Epidermal melanocyte (primary cell): ENCODE results near the gene XPO4.
A peak's percentile ranks its signal among the peaks of the same experiment; 100 is the strongest.

Experiments used
- DNase-seq: peaks from one replicate; pipeline ENCODE4 v3.0.0; 2011; ENCODE audit warnings: low spot score; ENCODE audit not compliant: insufficient read length

Gene XPO4

GRCh38 chr13:20828539-20829364, 73.8 kb downstream of the XPO4 start:
- peak; percentile 29 for DNase-seq

DNA sequence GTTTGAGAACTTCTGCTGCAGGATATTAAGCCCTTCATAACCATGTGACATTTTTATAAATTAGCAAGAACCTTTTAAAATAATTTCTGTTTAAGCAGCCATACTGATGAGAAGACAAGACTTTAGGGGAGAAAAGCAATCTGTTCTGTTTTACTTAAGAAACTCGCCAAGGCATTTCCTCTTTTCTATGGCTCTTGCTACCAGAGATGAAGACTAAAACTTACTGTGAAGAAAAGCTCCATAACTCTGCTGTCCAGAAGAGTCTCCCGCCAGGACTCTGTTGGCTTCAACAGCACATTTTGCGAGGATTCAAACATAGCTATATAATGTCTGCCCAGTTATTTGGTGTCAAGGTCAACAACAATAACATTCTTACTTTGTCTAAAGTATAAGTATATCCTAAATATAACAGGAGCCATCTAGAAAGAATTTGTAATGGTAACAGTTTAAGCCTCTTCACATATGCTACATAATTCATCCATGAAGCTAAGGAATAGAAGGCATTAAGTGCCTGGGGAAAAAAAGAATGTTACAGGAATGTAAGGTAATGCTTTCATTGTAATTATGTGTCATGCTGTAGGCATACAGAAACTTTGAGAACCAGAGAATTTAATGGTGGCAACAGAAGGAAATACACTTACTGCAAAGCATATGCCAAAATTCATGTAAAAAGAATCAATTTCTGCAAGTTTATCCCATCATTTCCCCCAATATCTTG, 75.5 kb downstream of the XPO4 start:
- no peak for DNase-seq

GRCh38 chr13:20826301-20826700, 76.2 kb downstream of the XPO4 start:
- no peak for DNase-seq

- no peak for DNase-seq
These were observed 77.1 kb downstream of the XPO4 start for GRCh38 chr13:20825477-20825875.

DNA sequence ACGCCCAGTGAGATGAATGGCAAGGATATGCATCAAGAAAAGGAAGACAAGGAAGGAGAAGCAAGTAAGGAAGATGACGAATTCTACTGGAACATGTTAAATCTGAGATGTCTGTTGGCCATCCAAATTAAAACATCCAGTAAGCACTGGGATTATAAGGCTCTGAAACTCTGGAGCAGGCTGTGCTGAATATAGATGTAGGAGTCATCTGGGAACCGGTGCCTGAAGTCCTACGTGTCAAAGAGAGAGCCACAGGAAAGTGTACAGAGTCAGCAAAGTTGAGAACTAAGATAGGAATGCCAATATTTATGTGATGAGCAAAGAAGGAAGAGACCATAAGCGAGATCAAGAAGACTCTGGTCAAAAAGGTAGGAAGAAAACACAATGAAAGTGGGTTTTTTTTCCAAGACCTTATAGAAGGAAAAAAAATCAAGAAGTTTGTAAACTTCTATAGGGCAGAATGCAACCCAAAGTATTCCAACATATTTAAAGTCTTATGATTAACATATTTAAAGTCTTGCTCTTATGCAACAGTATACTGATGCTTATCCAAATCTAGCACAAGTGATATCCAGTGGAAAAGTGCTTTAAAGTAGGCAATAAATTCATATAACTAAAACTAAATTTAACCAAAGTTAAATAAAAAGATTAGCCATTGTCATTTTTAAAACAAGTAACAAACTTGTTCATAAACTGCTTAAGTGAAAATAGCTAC, 77.6 kb downstream of the XPO4 start:
- no peak for DNase-seq

GRCh38 chr13:20823071-20823470, 79.5 kb downstream of the XPO4 start:
- no peak for DNase-seq

GRCh38 chr13:20822406-20822805, 80.1 kb downstream of the XPO4 start:
- no peak for DNase-seq

DNA sequence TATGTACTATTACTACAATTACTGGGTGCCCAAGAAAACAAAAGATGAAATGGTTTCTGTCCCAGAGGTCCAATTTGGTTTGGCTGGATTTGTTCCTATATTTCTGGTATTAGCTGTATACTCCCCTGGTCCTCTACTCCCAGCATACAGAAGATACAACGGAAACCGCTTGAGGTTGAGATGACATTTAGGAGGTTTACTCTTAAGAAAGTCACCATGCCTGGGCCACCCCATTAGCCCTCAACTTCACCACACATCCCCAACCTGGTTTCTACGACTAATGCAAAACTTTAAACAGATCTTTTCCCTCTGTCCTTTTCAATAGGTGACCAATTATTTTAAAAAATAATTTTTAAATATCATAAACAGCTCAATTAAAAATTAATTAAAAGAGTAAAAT, 82.8 kb downstream of the XPO4 start:
- DNase-seq = no peak

- no peak for DNase-seq
These were observed 87.1 kb downstream of the XPO4 start for GRCh38 chr13:20815464-20815863.

DNA sequence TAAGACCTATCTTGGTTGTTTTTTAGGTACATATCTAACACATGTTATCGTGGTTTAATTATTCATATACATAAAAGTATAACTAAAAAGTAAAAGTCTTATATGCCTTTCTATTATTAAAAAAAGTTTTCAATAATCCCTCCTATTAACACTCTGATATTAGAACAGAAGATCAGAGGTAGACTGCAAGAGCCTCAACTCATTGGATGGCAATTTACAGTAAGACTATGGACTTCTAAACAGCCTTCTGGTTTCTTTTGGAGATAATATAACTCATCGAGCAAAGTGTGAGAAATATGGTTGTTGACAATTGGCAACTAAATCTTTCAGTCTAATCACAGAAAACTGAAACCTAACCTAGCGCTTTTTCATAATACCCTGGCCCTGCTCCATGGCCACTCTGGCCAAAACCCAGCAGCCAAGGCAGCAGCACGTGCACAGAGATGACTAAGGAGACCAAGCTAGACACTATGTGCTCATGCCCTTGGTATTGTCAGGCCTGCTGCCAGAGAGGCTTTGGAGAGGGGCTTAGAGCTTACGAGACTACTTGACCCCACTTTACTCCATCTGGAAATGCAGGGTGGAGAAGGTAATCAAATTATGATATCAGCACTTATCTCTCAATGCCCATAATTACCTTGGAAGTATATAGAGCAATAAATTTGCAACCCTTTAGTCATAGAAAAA, 88.2 kb downstream of the XPO4 start:
- DNase-seq = peak; percentile 37

DNA sequence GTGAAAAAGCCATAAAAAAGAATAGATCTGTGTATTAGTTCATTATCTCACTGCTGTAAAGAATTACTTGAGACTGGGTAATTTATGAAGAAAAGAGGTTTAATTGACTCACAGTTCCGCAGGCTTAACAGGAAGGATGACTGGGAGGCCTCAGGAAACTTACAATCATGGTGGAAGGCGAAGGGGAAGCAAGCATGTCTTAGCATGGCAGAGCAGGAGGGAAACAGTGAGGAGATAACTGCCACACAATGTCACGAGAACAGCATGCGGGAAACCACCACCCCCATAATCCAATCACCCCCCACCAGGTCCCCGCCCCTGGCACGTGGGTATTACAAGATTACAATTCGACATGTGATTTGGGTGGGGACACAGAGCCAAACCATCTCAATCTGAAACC, 89.7 kb downstream of the XPO4 start:
- no peak for DNase-seq

DNA sequence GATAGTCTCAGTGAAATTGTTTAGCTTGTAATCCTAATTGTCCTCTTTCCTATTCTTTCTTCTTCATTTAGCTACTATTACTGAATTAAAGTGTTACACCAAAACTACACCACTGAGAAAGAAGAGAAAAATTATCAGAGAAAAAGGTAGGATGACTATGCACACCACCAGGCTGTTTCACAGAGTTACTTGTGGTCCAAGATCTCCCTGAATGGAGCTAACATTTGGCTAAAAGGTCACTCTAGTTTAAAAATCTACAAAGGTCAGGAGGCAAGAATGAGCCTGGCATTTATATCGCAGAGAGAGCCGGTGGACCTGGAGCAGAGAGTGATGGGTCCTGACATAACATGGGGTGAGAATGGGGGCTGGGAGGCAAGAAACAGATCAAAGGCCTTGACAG, 91.7 kb downstream of the XPO4 start:
- DNase-seq = no peak

DNA sequence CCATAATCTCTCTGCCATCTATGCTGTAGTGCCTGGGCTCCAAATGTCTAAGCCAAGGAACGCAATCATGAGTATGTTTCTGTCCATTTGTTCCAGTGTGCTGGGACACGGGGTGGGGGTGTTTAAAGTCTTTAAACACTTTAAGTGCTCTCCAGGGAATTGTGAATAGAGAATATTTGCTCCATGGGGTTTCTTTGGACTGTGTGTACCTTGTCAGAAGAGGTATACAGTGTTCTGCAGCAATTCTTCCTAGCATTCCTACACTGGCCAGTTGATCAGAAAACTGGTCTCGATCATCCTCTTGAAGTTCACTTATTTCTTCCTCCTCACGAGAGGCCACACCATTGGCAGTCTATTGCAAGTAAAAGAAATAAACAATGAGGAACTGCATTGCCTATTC, 93.7 kb downstream of the XPO4 start:
- DNase-seq = no peak

- DNase-seq = no peak
These were observed 99.2 kb downstream of the XPO4 start for GRCh38 chr13:20803180-20803965.

DNA sequence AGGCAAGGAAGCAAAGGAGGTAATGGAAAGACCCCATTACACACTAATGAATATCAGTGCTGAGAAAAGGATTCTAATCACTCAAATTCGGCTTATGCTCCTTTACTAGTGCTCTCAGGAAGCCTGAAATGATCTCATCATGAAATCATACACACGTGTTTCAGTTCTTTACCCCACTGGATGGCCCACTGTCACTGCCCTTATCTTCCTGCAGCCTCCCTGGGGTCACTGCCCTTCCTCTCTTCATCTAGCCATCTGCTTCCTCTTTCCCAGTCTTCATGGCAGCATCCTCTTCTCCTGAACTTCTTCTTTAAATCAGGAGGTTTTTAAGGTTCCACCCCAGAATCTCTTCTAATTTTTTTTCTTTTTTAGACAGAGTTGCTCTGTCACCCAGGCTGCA, 100.8 kb downstream of the XPO4 start:
- DNase-seq = no peak

GRCh38 chr13:20799726-20800416, 102.7 kb downstream of the XPO4 start:
- no peak for DNase-seq

GRCh38 chr13:20798027-20798426, 104.5 kb downstream of the XPO4 start:
- no peak for DNase-seq

GRCh38 chr13:20796791-20797508, 105.6 kb downstream of the XPO4 start:
- no peak for DNase-seq

DNA sequence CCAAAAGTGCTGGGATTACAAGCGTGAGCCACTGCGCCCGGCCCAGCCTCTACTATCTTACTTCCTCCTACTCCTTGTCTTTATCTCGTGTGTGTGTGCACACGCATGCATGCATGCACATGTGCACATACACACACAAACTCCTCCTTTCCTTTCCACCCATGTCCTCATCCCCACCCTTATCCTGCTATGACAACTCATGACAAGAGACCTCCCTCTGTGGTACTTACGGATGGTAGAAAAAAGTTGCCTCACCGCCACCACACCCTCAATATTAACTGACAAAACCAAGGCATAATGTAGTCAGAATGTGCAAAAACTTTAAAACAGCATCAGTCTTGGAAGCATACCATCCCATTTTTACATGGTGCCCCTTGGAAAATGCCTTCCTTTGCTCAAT, 112.9 kb downstream of the XPO4 start:
- DNase-seq = no peak

GRCh38 chr13:20788312-20788711, 114.2 kb downstream of the XPO4 start:
- DNase-seq = no peak
